PC-3 (cell line): Measurements from ENCODE around the gene TM2D1. TPM values are rescaled to one million over a fixed set of nuclear protein-coding genes. Genes with fewer than 3 reads are reported as not detected.

Experiments used
- ATAC-seq: fragments of 200-7000 bp; cut with Tn5 transposase; 2 replicates; pipeline ENCODE4 v1.9.1; 2020; ENCODE audit warnings: mild to moderate bottlenecking, moderate library complexity
- BruUV-seq: library from RNA; stranded (reverse); fragments of 400-500 nt; replicated peaks from 2 replicates; lab custom pipeline; 2021; lab: Mats Ljungman, UMichigan
- CTCF ChIA-PET: fragments of 300-600 bp; sonication (Branson Sonifier 250); formaldehyde crosslinking; loops from one replicate; lab custom pipeline; 2022; ENCODE audit warnings: antibody characterized with exemption; lab: Charles Lee
- POLR2A ChIA-PET: fragments of 300-600 bp; sonication (Branson Sonifier 250); formaldehyde crosslinking; loops from one replicate; lab custom pipeline; 2022; ENCODE audit warnings: antibody characterized with exemption; ENCODE audit not compliant: unreplicated experiment; lab: Charles Lee
- DNase-seq: peaks from one replicate; pipeline ENCODE4 v3.0.0-alpha.2; 2015
- H2AFZ ChIP-seq: fragments of 300-600 bp; sonication (generic); 2 replicates; pipeline ENCODE4 v1.6.0; 2016; ENCODE audit warnings: antibody characterized with exemption, low read length
- H3F3A ChIP-seq: fragments of 300-600 bp; sonication (generic); one replicate; pipeline ENCODE4 v1.6.0; 2017; ENCODE audit warnings: antibody characterized with exemption, low read length, control low read depth, mild to moderate bottlenecking; ENCODE audit not compliant: unreplicated experiment
- H3K27ac ChIP-seq: fragments of 300-600 bp; sonication (generic); 2 replicates; pipeline ENCODE4 v1.5.1; 2016; ENCODE audit warnings: mild to moderate bottlenecking, low read length
- H3K27me3 ChIP-seq: fragments of 300-600 bp; sonication (generic); 2 replicates; pipeline ENCODE4 v1.6.1; 2016; ENCODE audit warnings: low read length, mixed read lengths
- H3K36me3 ChIP-seq: fragments of 300-600 bp; sonication (generic); 2 replicates; pipeline ENCODE4 v1.6.1; 2016; ENCODE audit warnings: low read depth, mixed run types, low read length, mixed read lengths
- H3K4me1 ChIP-seq: fragments of 300-600 bp; sonication (generic); 2 replicates; pipeline ENCODE4 v1.5.1; 2016; ENCODE audit warnings: low read length; ENCODE audit not compliant: insufficient read depth
- H3K4me2 ChIP-seq: fragments of 300-600 bp; sonication (generic); 2 replicates; pipeline ENCODE4 v1.6.0; 2016; ENCODE audit warnings: low read length
- H3K4me3 ChIP-seq: fragments of 300-600 bp; sonication (generic); 2 replicates; pipeline ENCODE4 v1.5.1; 2016; ENCODE audit warnings: mild to moderate bottlenecking, low read length, mixed read lengths
- H3K79me2 ChIP-seq: fragments of 300-600 bp; sonication (generic); 2 replicates; pipeline ENCODE4 v1.6.1; 2017; ENCODE audit warnings: low read length, mixed read lengths
- H3K9ac ChIP-seq: fragments of 300-600 bp; sonication (generic); 2 replicates; pipeline ENCODE4 v1.6.0; 2016; ENCODE audit warnings: mild to moderate bottlenecking, low read length
- H3K9me2 ChIP-seq: fragments of 300-600 bp; sonication (generic); replicated peaks from 2 replicates; pipeline ENCODE4 v1.6.1; 2016; ENCODE audit warnings: mixed run types, low read length, mixed read lengths
- H3K9me3 ChIP-seq: fragments of 300-600 bp; sonication (generic); 2 replicates; pipeline ENCODE4 v1.6.1; 2016; ENCODE audit warnings: low read length, mixed read lengths
- H4K20me1 ChIP-seq: fragments of 300-600 bp; sonication (generic); 2 replicates; pipeline ENCODE4 v1.6.1; 2016; ENCODE audit warnings: low read length, mixed read lengths
- EZH2 ChIP-seq: fragments of 300-600 bp; sonication (generic); IDR thresholded peaks from one replicate; pipeline ENCODE4 v1.6.1; 2017; ENCODE audit warnings: antibody characterized with exemption, mild to moderate bottlenecking, low read length; ENCODE audit not compliant: unreplicated experiment
- EZH2phosphoT487 ChIP-seq: fragments of 300-600 bp; sonication (generic); IDR thresholded peaks from 2 replicates; pipeline ENCODE4 v1.6.1; 2018; ENCODE audit warnings: mild to moderate bottlenecking, antibody characterized with exemption, low read length, borderline replicate concordance
- intact Hi-C: fragments of 100-400 bp; cut with micrococcal nuclease; formaldehyde crosslinking; loops from 2 replicates; pipeline ENCODE4 v1.9.0; 2023
- total RNA-seq: library from RNA; depleted of rRNA; stranded (reverse); fragments of >200 nt; gene quantifications from 2 replicates; pipeline ENCODE4 v1.2.3, GENCODE V29; 2014
- TF ChIP-seq, protein P1 (sequence below): fragments of 300-600 bp; sonication (generic); conservative IDR thresholded peaks from 2 replicates; pipeline ENCODE4 v1.5.1; 2017; ENCODE audit warnings: antibody characterized with exemption, low read depth, mild to moderate bottlenecking, low read length

Gene TM2D1
- total RNA-seq, 1 experiment from 2014 or later: 48.0 TPM

DNA sequence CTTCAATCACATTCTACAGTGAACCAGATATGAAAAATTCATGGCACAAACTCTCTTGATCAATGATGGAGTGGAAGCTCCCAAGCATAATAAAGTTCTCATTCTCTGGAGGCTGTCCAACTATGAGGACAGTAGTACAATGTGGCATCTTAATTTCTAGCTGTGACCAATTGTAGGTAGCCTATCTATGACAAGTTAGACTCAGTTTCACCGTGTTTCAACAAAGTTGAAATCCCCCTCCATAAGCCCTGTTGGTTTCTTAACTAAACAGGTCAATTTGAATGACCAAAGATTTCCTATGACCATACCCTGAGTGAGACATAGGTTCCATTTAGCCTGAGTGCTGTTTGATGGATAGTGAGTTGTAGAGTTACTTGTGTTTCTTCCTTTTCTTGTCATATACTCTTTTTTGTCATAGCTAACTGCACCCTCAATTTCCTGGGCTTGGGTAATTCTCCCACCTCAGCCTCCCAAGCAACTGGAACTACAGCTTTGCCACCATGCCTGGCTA, 29.1 kb upstream of the TM2D1 start:
- no TSS peak for BruUV-seq
- intact Hi-C loops: loop anchor here (1.0 kb wide), 1 partner anchor 29 kb away; the partner anchor contains the start of gene TM2D1
- DNase-seq (peak; percentile 21), ATAC-seq (peak; percentile 20; the same call in 1 of the 2 replicates)
- Histone ChIP-seq H3K9me2 (no peaks in the 10 kb centered on the region), H3K36me3 (0 out of 2 replicates have a peak, but pooled peaks cover 2% of the 10 kb centered on the region), H3K27me3 (no peaks in the 10 kb centered on the region), H3K4me1 (peaks cover 10% of the 10 kb centered on the region), H3F3A (no peaks in the 10 kb centered on the region), H4K20me1 (no peaks in the 10 kb centered on the region), H3K4me2 (peak overlapping the region; percentile 9), H2AFZ (no peak overlapping the region), H3K9me3 (no peaks in the 10 kb centered on the region), H3K27ac (peak overlapping the region; percentile 64), H3K79me2 (peaks cover 75% of the 10 kb centered on the region), H3K4me3 (no peak overlapping the region), H3K9ac (no peak overlapping the region)
- TF ChIP-seq EZH2phosphoT487: no peak
- TF ChIP-seq, protein P1, sequence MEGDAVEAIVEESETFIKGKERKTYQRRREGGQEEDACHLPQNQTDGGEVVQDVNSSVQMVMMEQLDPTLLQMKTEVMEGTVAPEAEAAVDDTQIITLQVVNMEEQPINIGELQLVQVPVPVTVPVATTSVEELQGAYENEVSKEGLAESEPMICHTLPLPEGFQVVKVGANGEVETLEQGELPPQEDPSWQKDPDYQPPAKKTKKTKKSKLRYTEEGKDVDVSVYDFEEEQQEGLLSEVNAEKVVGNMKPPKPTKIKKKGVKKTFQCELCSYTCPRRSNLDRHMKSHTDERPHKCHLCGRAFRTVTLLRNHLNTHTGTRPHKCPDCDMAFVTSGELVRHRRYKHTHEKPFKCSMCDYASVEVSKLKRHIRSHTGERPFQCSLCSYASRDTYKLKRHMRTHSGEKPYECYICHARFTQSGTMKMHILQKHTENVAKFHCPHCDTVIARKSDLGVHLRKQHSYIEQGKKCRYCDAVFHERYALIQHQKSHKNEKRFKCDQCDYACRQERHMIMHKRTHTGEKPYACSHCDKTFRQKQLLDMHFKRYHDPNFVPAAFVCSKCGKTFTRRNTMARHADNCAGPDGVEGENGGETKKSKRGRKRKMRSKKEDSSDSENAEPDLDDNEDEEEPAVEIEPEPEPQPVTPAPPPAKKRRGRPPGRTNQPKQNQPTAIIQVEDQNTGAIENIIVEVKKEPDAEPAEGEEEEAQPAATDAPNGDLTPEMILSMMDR: no peak
- no peak for TF ChIP-seq EZH2
- ChIA-PET CTCF (no interaction called here), POLR2A (no interaction called here)

DNA sequence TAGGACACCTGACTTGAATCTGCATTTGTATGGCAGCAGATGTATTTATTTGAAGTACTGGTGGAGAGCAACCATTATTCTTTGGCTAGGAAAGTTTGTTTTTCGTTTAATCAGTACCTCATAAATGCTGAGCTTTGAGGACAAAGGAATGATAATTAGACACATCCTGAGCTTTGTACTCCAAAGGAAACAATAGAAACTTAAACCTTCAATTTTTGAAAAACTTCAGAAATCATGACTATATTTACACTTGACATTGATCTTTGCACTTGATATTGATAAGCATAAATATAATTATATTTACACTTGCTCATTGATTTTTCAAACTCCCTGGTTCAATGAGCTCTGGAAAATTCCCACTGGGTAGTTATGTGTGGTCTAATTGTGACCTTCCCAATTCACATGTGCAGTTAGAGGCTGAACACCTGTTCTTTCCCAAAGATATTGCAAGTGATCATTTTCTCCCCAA, 28.0 kb upstream of the TM2D1 start:
- ChIA-PET POLR2A (no interaction called here), CTCF (no interaction called here)

DNA sequence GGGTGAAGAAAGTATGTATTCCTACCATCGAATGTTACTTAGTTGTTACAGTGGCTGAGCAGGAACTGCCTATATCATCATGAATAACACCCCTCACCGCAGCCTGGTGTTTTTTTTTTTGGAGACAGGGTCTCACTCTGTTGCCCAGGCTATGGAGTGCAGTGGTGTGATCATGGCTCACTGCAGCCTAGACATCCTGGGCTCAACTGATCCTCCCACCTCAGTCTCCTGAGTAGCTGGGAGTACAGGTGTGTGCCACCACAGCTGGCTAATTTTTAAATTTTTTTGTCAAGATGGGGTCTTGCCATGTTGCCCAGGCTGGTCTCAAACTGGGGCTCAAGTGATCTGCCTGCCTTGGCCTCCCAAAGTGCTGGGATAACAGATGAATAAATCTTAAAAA, 24.6 kb upstream of the TM2D1 start:
- ChIA-PET CTCF (no interaction called here), POLR2A (no interaction called here)
- no peaks in the 10 kb centered on the region for H3K36me3 ChIP-seq
- no peak overlapping the region for H3K27ac ChIP-seq
- no peak overlapping the region for H3K4me2 ChIP-seq
- peaks cover 79% of the 10 kb centered on the region for H3K79me2 ChIP-seq
- H3K9me3 ChIP-seq: no peaks in the 10 kb centered on the region
- TF ChIP-seq EZH2phosphoT487 (no peak), EZH2 (no peak)
- TF ChIP-seq, protein P1: no peak
- H3K27me3 ChIP-seq: no peaks in the 10 kb centered on the region
- no peaks in the 10 kb centered on the region for H3F3A ChIP-seq
- peaks cover 15% of the 10 kb centered on the region for H3K4me1 ChIP-seq
- intact Hi-C loops: no loop called here
- H3K4me3 ChIP-seq: no peak overlapping the region
- H2AFZ ChIP-seq: no peak overlapping the region
- ATAC-seq (no peak), DNase-seq (no peak)
- no peak overlapping the region for H3K9ac ChIP-seq
- H4K20me1 ChIP-seq: no peaks in the 10 kb centered on the region
- no peaks in the 10 kb centered on the region for H3K9me2 ChIP-seq
- no TSS peak for BruUV-seq

More for the DNA sequence above, 28.0 kb upstream of the TM2D1 start:
- no peak overlapping the region for H3K27ac ChIP-seq
- peaks cover 10% of the 10 kb centered on the region for H3K4me1 ChIP-seq
- H3K9me3 ChIP-seq: no peaks in the 10 kb centered on the region
- ATAC-seq: no peak
- 0 out of 2 replicates have a peak, but pooled peaks cover 2% of the 10 kb centered on the region for H3K36me3 ChIP-seq
- H3K4me2 ChIP-seq: no peak overlapping the region
- no peaks in the 10 kb centered on the region for H3K9me2 ChIP-seq
- H3K9ac ChIP-seq: no peak overlapping the region
- TF ChIP-seq, protein P1: no peak
- TF ChIP-seq EZH2phosphoT487 (no peak), EZH2 (no peak)
- no peak overlapping the region for H2AFZ ChIP-seq
- no peak for DNase-seq
- no TSS peak for BruUV-seq
- peaks cover 85% of the 10 kb centered on the region for H3K79me2 ChIP-seq
- no peaks in the 10 kb centered on the region for H3K27me3 ChIP-seq
- H4K20me1 ChIP-seq: no peaks in the 10 kb centered on the region
- H3K4me3 ChIP-seq: no peak overlapping the region
- intact Hi-C loops: no loop called here
- no peaks in the 10 kb centered on the region for H3F3A ChIP-seq
